Skeletal muscle tissue (tissue), 4 donors: Measurements from ENCODE around the gene FGFR3. TPM values are rescaled to one million over a fixed set of nuclear protein-coding genes. Genes with fewer than 3 reads are reported as not detected.

Experiments used
- H3K27ac ChIP-seq: one replicate; pipeline ENCODE4 v1.7.0; 2013; ENCODE audit warnings: mild to moderate bottlenecking, low read depth, low read length, inconsistent platforms
- H3K27me3 ChIP-seq, 3 donors: one replicate each; pipeline ENCODE4 v1.7.0; 2013; ENCODE audit warnings: low read length in 3 of 3; ENCODE audit not compliant: control insufficient read depth in 3 of 3, insufficient read depth in 3 of 3
- H3K36me3 ChIP-seq, 3 donors: one replicate each; pipeline ENCODE4 v1.7.0; 2013; ENCODE audit warnings: low read length in 3 of 3; ENCODE audit not compliant: control insufficient read depth in 3 of 3, insufficient read depth in 3 of 3
- H3K4me1 ChIP-seq, 3 donors: one replicate each; pipeline ENCODE4 v1.7.0; 2013; ENCODE audit warnings: low read length in 3 of 3, mild to moderate bottlenecking in 3 of 3; ENCODE audit not compliant: control insufficient read depth in 3 of 3, insufficient read depth in 3 of 3
- H3K4me3 ChIP-seq, 3 donors: one replicate each; pipeline ENCODE4 v1.7.0; 2013; ENCODE audit warnings: low read length in 3 of 3
- H3K9ac ChIP-seq, 3 donors: one replicate each; pipeline ENCODE4 v1.7.0; 2013; ENCODE audit warnings: low read length in 3 of 3, mild to moderate bottlenecking in 3 of 3, moderate library complexity in 2 of 3, low read depth in 1 of 3
- H3K9me3 ChIP-seq, 3 donors: one replicate each; pipeline ENCODE4 v1.7.0; 2013; ENCODE audit warnings: low read length in 3 of 3; ENCODE audit not compliant: control insufficient read depth in 3 of 3
- total RNA-seq: library from RNA; depleted of rRNA; stranded (reverse); fragments of >200 nt; gene quantifications from one replicate; pipeline ENCODE4 v1.2.3, GENCODE V29; 2014
- donor health status: Osteomylitis.

The FGFR3 gene
- total RNA-seq, 1 donor from 2014 or later, result 0.52 TPM

DNA sequence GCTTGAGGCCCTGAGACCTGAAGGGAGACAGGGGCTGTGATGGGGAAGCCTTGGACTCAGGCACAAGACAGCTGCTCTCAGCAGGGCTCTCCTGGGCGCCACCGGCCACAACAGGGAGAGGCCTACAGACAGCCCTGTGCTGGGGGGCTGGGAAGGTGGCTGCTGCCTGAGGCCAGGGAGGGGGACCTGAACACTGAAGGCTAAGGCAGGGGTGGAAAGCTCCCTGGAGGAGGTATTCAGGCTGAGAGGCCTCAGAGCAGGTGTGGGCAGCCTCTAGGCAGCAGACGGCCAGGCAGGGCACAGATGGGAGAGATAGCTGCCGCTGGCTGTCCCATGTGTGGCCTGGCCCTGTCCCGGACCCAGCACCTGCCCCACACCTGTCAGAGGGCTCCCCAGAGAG lies 38.8 kb upstream of the FGFR3 start:
- Histone ChIP-seq H3K27me3 (peaks cover 0 to 8% (median 3%) of the 10 kb centered on the region in 3 donors), H3K27ac (no peak overlapping the region), H3K9me3 (no peaks in the 10 kb centered on the region), H3K4me3 (no peak overlapping the region), H3K4me1 (no peaks in the 10 kb centered on the region), H3K36me3 (no peaks in the 10 kb centered on the region), H3K9ac (no peak overlapping the region)

DNA sequence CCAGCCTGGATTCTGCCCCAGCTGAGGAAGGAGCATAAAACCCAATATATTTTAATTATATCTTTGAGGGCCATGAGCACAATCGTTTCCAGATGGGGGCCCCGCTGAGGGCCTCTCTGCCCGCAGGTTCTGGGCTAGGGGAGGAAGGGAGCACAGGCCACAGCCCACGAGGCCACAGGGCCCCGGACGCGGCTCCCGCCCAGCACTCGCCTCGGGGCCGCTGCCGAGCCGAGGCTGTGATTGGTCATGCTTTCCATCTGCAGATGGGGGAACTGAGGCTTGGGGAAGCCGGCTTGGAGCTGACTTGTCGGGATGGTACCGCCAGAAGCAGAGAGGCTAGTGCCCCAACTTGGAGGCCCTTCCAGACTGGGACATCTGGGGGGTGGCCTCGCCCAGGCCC lies 37.8 kb upstream of the FGFR3 start:
- no peak overlapping the region for H3K4me3 ChIP-seq
- H3K27me3 ChIP-seq, result peaks cover 0 to 8% (median 3%) of the 10 kb centered on the region in 3 donors
- H3K27ac ChIP-seq, result no peak overlapping the region
- no peak overlapping the region for H3K9ac ChIP-seq
- H3K4me1 ChIP-seq, result no peaks in the 10 kb centered on the region
- no peaks in the 10 kb centered on the region for H3K36me3 ChIP-seq
- no peaks in the 10 kb centered on the region for H3K9me3 ChIP-seq

DNA sequence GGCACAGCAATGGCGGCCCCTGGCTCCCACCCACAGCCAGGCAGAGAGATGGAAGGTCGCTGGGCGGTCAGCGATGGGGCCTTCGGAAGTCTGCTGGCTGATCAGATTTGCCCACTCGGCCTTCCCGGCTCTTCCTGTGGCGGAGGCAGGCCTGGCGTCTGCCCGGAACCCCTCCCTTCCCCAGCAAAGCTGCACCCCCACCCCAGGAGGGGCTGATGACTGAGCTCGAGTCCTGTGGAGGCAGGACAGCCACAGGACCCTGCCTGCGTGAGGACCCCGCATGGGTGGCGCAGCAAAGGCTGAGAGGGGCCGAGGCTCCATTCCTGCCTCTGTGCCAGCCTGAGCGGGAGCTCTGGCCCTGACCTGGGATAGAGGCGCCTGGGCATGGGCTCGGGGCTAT lies 37.0 kb upstream of the FGFR3 start:
- Histone ChIP-seq H3K4me1 (no peaks in the 10 kb centered on the region), H3K9ac (no peak overlapping the region)

DNA sequence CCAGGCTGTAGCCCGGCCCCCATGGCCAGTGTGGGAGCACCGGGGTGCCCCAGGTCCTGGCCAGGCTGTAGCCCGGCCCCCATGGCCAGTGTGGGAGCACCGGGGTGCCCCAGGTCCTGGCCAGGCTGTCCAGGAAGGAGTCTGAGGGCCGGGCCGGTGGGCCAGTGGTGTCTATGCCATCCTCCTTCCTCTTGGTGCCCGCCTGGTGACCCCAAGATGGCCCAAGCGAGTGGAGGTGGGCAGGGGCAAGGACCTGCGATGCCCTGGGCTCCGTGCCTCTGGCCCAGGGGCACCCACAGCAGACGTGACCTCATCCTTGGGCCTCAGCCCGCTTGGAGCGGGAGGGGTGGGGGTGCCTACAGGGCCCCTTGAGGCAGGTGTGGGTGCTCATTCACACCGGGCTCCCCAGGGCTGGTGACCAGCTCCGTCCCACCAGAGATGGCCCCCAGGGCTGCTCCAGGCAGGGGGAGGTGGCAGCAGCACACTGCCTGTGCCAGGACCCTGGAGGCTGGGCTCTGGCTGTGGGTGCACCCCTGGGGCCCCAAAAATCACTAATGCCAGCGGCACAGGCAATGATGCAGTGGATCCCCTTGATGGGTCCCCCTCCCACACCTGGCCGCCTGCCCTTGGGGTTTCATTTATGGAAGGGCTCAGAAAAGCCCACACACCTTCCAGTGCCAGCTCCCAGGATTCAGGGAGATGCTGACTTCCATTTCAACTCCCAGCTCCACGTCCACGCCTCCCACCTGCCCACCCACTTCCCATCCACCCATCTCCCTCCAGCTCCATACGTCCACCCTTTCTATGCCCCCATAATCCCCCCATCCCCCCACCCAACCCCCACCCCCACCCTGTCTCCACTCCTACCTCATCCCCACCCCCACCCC lies 36.0 kb upstream of the FGFR3 start:
- H3K9me3 ChIP-seq, result no peaks in the 10 kb centered on the region
- no peak overlapping the region for H3K4me3 ChIP-seq
- no peaks in the 10 kb centered on the region for H3K36me3 ChIP-seq
- no peaks in the 10 kb centered on the region for H3K4me1 ChIP-seq
- peaks cover 0 to 7% (median 3%) of the 10 kb centered on the region in 3 donors for H3K27me3 ChIP-seq
- no peak overlapping the region for H3K9ac ChIP-seq
- H3K27ac ChIP-seq, result no peak overlapping the region

More for the DNA sequence above, 37.0 kb upstream of the FGFR3 start:
- Histone ChIP-seq H3K27me3 (peaks cover 0 to 3% (median 3%) of the 10 kb centered on the region in 3 donors), H3K27ac (no peak overlapping the region), H3K4me3 (no peak overlapping the region), H3K9me3 (no peaks in the 10 kb centered on the region), H3K36me3 (no peaks in the 10 kb centered on the region)

DNA sequence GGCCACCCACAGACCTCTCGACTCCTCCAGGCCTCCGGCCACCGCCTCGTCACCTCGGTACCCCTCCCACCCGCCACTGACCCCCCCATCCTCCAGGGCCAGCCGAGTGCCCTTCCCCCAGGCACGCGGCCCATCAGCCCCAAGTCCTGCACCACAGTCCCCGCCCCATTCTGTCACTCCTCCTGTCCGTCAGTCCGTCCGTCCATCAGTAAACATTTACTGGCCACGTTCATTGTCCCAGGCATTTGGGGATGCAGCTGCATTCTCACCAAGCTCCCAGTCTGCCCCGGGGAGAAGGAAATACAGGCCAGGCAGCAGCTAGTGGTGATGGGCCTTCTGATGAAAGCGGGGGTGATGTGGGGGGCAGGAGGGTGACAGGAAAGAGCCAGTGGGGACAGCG lies 35.3 kb upstream of the FGFR3 start:
- no peaks in the 10 kb centered on the region for H3K9me3 ChIP-seq
- no peaks in the 10 kb centered on the region for H3K36me3 ChIP-seq
- no peak overlapping the region for H3K4me3 ChIP-seq
- H3K4me1 ChIP-seq, result no peaks in the 10 kb centered on the region
- peaks cover 0 to 11% (median 7%) of the 10 kb centered on the region in 3 donors for H3K27me3 ChIP-seq
- H3K9ac ChIP-seq, result no peak overlapping the region
- H3K27ac ChIP-seq, result no peak overlapping the region

DNA sequence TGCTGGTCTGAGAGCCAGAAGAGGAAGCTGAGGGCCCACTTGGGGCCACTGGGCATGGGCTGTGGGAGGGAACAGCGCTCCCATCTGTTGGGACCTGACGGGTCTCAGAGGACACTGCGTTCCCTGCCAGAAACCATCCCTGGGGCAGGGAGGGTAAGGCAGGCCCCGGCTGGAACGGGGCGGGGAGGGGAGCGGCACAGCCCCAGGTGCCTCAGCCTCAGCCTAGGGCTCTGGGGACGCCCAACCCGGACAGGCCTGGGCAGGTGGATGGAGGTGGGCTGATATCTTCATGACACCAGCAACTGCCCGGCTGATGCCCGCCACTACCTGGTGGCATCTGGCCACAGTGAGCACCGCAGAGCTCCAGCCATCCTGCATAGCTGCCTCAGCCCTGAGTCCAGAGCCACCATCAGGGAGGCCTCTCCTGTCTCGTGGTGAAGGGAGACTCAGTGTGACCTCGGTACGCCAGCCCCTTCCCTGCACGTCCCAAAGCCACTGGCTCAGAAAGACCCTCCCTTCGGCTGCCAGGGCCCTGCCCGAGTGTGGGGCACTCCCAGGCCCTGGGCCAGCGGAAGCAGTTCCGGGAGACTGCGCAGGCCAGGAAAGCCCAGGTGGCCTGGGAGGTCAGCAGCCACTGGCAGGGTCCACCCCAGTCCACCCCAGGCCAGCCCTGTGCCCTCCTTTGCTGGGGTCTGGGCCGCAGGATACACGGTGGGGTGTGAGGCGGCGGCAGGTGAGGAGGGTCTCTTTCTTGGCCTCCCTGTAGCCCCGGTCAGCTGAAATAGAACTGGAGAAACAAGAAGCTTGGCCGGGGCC lies 34.6 kb upstream of the FGFR3 start:
- Histone ChIP-seq H3K4me3 (no peak overlapping the region), H3K36me3 (no peaks in the 10 kb centered on the region), H3K9ac (no peak overlapping the region), H3K27me3 (peaks cover 0 to 11% (median 10%) of the 10 kb centered on the region in 3 donors), H3K9me3 (no peaks in the 10 kb centered on the region), H3K4me1 (no peaks in the 10 kb centered on the region), H3K27ac (no peak overlapping the region)

DNA sequence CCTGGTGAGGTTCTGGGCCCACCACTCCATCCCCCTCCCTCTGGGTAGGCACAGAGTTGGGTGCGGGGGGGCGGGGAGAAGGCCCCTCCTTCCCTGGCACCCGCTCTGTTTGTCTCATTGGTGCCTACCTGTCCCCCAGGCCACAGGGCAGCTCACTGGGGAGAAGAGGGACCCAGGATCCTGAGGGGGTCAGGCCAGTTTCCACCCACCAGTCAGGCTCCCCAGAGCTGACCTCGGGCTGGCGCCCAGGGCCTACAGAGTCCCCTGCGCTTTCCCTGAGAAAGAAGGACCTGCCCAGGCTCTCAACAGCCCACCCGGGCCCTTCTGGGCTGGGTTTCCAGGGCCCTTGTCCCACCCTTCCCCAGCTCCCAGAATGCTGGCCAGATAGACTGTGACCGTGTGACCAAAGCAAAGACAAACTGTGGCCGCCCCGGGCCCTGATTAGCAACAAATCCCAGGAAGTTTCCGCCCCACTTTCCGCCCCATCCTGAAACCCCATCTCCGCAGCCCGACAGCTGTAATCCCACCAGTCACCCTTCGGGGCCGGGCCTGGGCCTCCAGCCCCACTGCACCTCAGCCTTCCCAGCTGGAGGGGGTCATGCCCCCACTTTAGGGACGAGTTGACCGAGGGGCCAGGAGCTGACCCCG lies 33.8 kb upstream of the FGFR3 start:
- H3K36me3 ChIP-seq, result no peaks in the 10 kb centered on the region
- no peak overlapping the region for H3K4me3 ChIP-seq
- no peaks in the 10 kb centered on the region for H3K9me3 ChIP-seq
- H3K9ac ChIP-seq, result no peak overlapping the region
- peaks cover 0 to 10% (median 8%) of the 10 kb centered on the region in 3 donors for H3K27me3 ChIP-seq
- H3K4me1 ChIP-seq, result peaks cover 0 to 4% (median 4%) of the 10 kb centered on the region in 3 donors
- H3K27ac ChIP-seq, result no peak overlapping the region

GRCh38 chr4:1759818-1760223 lies 33.3 kb upstream of the FGFR3 start:
- Histone ChIP-seq H3K9me3 (no peaks in the 10 kb centered on the region), H3K27me3 (peaks cover 0 to 10% (median 8%) of the 10 kb centered on the region in 3 donors), H3K36me3 (no peaks in the 10 kb centered on the region), H3K4me3 (no peak overlapping the region), H3K4me1 (peaks cover 0 to 4% (median 4%) of the 10 kb centered on the region in 3 donors), H3K9ac (no peak overlapping the region), H3K27ac (no peak overlapping the region)

GRCh38 chr4:1760521-1761071 lies 32.5 kb upstream of the FGFR3 start:
- H3K27me3 ChIP-seq, result peaks cover 0 to 10% (median 10%) of the 10 kb centered on the region in 3 donors
- H3K9ac ChIP-seq, result no peak overlapping the region
- no peak overlapping the region for H3K4me3 ChIP-seq
- no peak overlapping the region for H3K27ac ChIP-seq
- no peaks in the 10 kb centered on the region for H3K36me3 ChIP-seq
- H3K9me3 ChIP-seq, result no peaks in the 10 kb centered on the region
- H3K4me1 ChIP-seq, result peaks cover 0 to 4% (median 4%) of the 10 kb centered on the region in 3 donors
